Measurements from ENCODE around the gene OR5H14.
"Not testable (repeated sequence)": the region's sequence is repeated elsewhere in the genome, so short reads cannot be mapped to it uniquely, and the experiment has no call there.

The OR5H14 gene

GRCh38 chr3:98190911-98191310 lies 43.6 kb downstream of the OR5H14 start:
- not testable (repeated sequence) for DNase-seq (ENCODE audit: insufficient read length, low spot score); FAIRE-seq

GRCh38 chr3:98196293-98196692 lies 49.0 kb downstream of the OR5H14 start:
- FAIRE-seq, result not testable (repeated sequence)

GRCh38 chr3:98199020-98199419 lies 51.7 kb downstream of the OR5H14 start:
- FAIRE-seq (no peak), DNase-seq (ENCODE audit: insufficient read length, low spot score) (no peak)

More at GRCh38 chr3:98196293-98196692, 49.0 kb downstream of the OR5H14 start:
- not testable (repeated sequence) for DNase-seq (ENCODE audit: insufficient read length, low spot score)

Measured in GM19239 (cell line).